Mesenchymal stem cell (in vitro differentiated cells and primary cell): ENCODE data around the gene NUDT22.

ENCODE experiments used
- DNase-seq: peaks from one replicate; pipeline ENCODE4 v3.0.0-alpha.2; 2013
- H2AFZ ChIP-seq: one replicate; pipeline ENCODE4 v1.6.1; 2013; ENCODE audit warnings: low read depth, mild to moderate bottlenecking, control low read depth, inconsistent platforms, low read length, moderate library complexity
- H2AK5ac ChIP-seq: 2 replicates; pipeline ENCODE4 v1.6.1; 2013; ENCODE audit warnings: low read length, moderate library complexity, mild to moderate bottlenecking, inconsistent platforms; ENCODE audit not compliant: severe bottlenecking
- H2BK120ac ChIP-seq: one replicate; pipeline ENCODE4 v1.6.1; 2013; ENCODE audit warnings: low read depth, mild to moderate bottlenecking, inconsistent platforms, low read length, moderate library complexity
- H2BK12ac ChIP-seq, 2 experiments: one replicate each; pipeline ENCODE4 v1.6.1; 2013; ENCODE audit warnings: inconsistent platforms in 2 of 2, low read length in 2 of 2, mild to moderate bottlenecking in 2 of 2, moderate library complexity in 2 of 2, control low read depth in 1 of 2
- H2BK15ac ChIP-seq: one replicate; pipeline ENCODE4 v1.6.1; 2013; ENCODE audit warnings: mild to moderate bottlenecking, low read depth, inconsistent platforms; ENCODE audit not compliant: poor library complexity, severe bottlenecking
- H2BK5ac ChIP-seq: 2 replicates; pipeline ENCODE4 v1.6.1; 2013; ENCODE audit warnings: low read depth, mild to moderate bottlenecking, low read length, control low read depth, inconsistent platforms; ENCODE audit not compliant: poor library complexity, severe bottlenecking
- H3K14ac ChIP-seq, 2 experiments: one replicate each; pipeline ENCODE4 v1.6.1; 2013; ENCODE audit warnings: inconsistent platforms in 2 of 2, low read length in 2 of 2, control low read depth in 1 of 2, mild to moderate bottlenecking in 1 of 2, moderate library complexity in 1 of 2
- H3K18ac ChIP-seq, 2 experiments: one replicate each; pipeline ENCODE4 v1.6.1; 2013; ENCODE audit warnings: inconsistent platforms in 2 of 2, low read length in 2 of 2, control low read depth in 1 of 2, low read depth in 1 of 2, mild to moderate bottlenecking in 1 of 2
- H3K23ac ChIP-seq, 2 experiments: one replicate each; pipeline ENCODE4 v1.6.1; 2013; ENCODE audit warnings: inconsistent platforms in 2 of 2, low read length in 2 of 2, mild to moderate bottlenecking in 2 of 2, moderate library complexity in 2 of 2, control low read depth in 1 of 2
- H3K27ac ChIP-seq: 2 replicates; pipeline ENCODE4 v1.5.1; 2013; ENCODE audit warnings: mild to moderate bottlenecking, moderate library complexity, low read length, control low read depth, inconsistent platforms; ENCODE audit not compliant: poor library complexity, severe bottlenecking
- H3K27me3 ChIP-seq, 2 experiments: 2 replicates each; pipeline versions ENCODE4 v1.6.1 to v1.7.0; 2013; ENCODE audit warnings: low read length in 2 of 2, mild to moderate bottlenecking in 2 of 2, moderate library complexity in 2 of 2, control low read depth in 1 of 2, inconsistent platforms in 1 of 2; ENCODE audit not compliant: control insufficient read depth in 1 of 2, insufficient read depth in 1 of 2
- H3K36me3 ChIP-seq, 2 experiments: 2 replicates each; pipeline versions ENCODE4 v1.6.1 to v1.7.0; 2013; ENCODE audit warnings: low read length in 2 of 2, control low read depth in 1 of 2, inconsistent platforms in 1 of 2, low read depth in 1 of 2, mild to moderate bottlenecking in 1 of 2; ENCODE audit not compliant: insufficient read depth in 2 of 2, control insufficient read depth in 1 of 2
- H3K4ac ChIP-seq, 2 experiments: one replicate each; pipeline ENCODE4 v1.6.1; 2013; ENCODE audit warnings: inconsistent platforms in 2 of 2, low read length in 2 of 2, mild to moderate bottlenecking in 2 of 2, moderate library complexity in 2 of 2, control low read depth in 1 of 2, low read depth in 1 of 2
- H3K4me1 ChIP-seq: 2 replicates; pipeline ENCODE4 v1.6.1; 2013; ENCODE audit warnings: low read depth, low read length, control low read depth; ENCODE audit not compliant: control insufficient read depth, insufficient read depth
- H3K4me2 ChIP-seq: 2 replicates; pipeline ENCODE4 v1.6.1; 2013; ENCODE audit warnings: low read length, mild to moderate bottlenecking, inconsistent platforms; ENCODE audit not compliant: poor library complexity, severe bottlenecking
- H3K4me3 ChIP-seq, 2 experiments: 2 replicates each; pipeline versions ENCODE4 v1.5.1 to v1.7.0; 2013; ENCODE audit warnings: low read length in 2 of 2, mild to moderate bottlenecking in 2 of 2, control low read depth in 1 of 2, low read depth in 1 of 2; ENCODE audit not compliant: insufficient read depth in 1 of 2
- H3K79me1 ChIP-seq: replicated peaks from 2 replicates; pipeline ENCODE4 v1.6.1; 2013; ENCODE audit warnings: mild to moderate bottlenecking, control low read depth, low read length, inconsistent platforms; ENCODE audit not compliant: poor library complexity, severe bottlenecking
- H3K9ac ChIP-seq: 2 replicates; pipeline ENCODE4 v1.7.0; 2013; ENCODE audit warnings: mild to moderate bottlenecking, low read length, moderate library complexity
- H3K9me3 ChIP-seq: 2 replicates; pipeline ENCODE4 v1.7.0; 2013; ENCODE audit warnings: mild to moderate bottlenecking, low read length; ENCODE audit not compliant: control insufficient read depth
- H4K8ac ChIP-seq: one replicate; pipeline ENCODE4 v1.6.1; 2013; ENCODE audit warnings: inconsistent platforms, mild to moderate bottlenecking, low read length, moderate library complexity
- H4K91ac ChIP-seq: one replicate; pipeline ENCODE4 v1.6.1; 2013; ENCODE audit warnings: mild to moderate bottlenecking, low read length, inconsistent platforms
- WGBS: methylation state at CpG from one replicate; pipeline ENCODE4 v1.1.7; 2013; ENCODE audit warnings: mixed read lengths; 5-methylcytosine and 5-hydroxymethylcytosine counted together

NUDT22 gene

DNA sequence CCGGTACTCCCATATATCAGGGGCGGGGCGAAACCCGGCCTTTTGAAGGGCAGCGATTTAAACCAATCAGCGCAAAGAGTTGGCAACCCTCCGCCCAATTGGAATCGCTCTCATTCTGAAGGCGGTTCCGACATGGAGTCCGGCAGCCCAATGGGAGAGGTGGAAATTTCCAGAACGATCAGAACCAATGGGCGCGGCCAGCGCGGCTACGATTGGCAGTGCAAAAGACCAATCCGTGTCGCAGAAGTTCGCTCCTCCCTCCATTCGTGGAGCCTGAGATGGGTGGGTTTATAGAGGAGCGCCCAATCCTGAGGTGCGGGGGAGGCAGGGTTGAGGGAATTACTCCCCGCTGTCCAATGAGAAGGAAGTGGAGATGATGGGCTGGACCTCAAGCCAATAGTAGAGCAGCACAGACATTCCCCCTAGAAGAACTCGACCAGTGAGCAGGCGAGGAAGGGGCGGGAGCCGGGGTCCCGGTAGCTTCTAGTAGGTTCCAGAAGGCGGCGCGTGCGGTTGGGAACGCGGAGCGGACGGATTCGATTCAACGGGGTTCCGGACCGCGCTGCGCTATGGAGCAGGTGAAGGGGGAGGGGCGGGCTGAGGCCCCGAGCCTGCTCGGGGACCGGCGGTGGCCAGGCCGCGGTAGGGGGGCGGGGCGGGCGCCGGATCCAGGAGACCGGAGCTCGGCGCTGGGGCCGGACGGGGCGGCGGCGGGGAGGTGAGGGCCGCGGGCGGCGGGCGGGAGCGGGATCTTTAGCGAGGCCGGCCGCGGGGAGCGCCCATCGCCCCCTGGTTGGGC lies 40.2 kb upstream of the NUDT22 start, which contains the start of gene STIP1:
Gene STIP1, plus strand, starts transcription at position 479 of the 799 bp plus-strand sequence. Its CDS starts 91 bp downstream, at position 570.
- peak within 1 kb of the TSS; percentile 93 for H4K8ac ChIP-seq
- peak within 1 kb of the TSS; percentile 94 for H4K91ac ChIP-seq
- H3K4me2 ChIP-seq = peak within 1 kb of the TSS; percentile 87
- peak within 1 kb of the TSS; percentile 91 to 98 for H3K18ac ChIP-seq
- H3K36me3 ChIP-seq = peaks cover 4 to 7% of the 10 kb centered on the region in 2 experiments
- H2BK12ac ChIP-seq = peak within 1 kb of the TSS; percentile 37 to 44
- H2BK5ac ChIP-seq = peak within 1 kb of the TSS; percentile 68
- H3K4me1 ChIP-seq = peaks cover 22% of the 10 kb centered on the region
- H2BK15ac ChIP-seq = peak within 1 kb of the TSS; percentile 36
- peak within 1 kb of the TSS; percentile 83 to 93 for H3K14ac ChIP-seq
- peak within 1 kb of the TSS; percentile 95 for H3K9ac ChIP-seq
- 1% methylated on average over 74 of the region's 74 CpGs for WGBS
- H3K23ac ChIP-seq = peak within 1 kb of the TSS in 1 of 2 experiments; percentile 92
- H2AFZ ChIP-seq = peak within 1 kb of the TSS; percentile 29
- H3K9me3 ChIP-seq = no peaks in the 10 kb centered on the region
- peaks cover 8% of the 10 kb centered on the region for H3K79me1 ChIP-seq
- no peaks in the 10 kb centered on the region for H3K27me3 ChIP-seq
- peak within 1 kb of the TSS; percentile 43 for H2AK5ac ChIP-seq
- peak within 1 kb of the TSS; percentile 71 to 94 for H3K4me3 ChIP-seq
- H3K27ac ChIP-seq = peak within 1 kb of the TSS; percentile 93
- peak within 1 kb of the TSS; percentile 75 for H2BK120ac ChIP-seq
- peak within 1 kb of the TSS; percentile 55 to 90 for H3K4ac ChIP-seq
- peak; percentile 100 for DNase-seq

DNA sequence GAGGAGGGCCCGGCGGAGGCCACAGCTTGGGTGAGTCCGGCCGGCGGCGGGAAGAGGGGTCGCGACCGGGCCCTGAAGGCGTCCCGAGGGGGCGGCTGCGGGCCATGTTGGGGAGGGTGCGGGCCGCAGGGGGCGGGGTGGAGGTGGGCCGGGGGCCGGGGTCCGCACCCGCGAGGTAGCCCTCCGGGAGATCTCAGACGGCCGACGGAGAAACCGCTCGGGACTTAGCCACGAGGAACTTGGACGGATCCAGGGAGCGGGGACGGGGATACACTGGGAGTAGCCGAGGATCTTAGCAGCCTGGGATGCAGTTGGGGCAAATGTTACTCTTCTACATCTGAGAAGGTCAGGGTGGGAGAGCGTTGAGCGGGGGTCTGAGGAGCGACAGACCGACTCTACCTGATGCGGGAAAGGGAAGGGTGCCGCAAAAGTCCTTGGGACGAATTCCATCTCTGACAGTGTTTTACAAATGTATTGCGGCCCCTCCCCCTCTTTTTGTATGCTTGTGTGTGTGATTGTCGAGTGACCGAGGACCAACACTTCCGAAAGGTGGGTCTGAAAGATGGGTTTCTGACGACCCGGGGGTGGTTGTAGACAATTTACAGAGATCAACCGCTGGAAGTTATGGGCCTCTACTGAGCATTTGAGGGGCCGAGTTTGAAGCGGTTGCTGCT lies 39.4 kb upstream of the NUDT22 start:
- Histone ChIP-seq H3K36me3 (peaks cover 5 to 7% of the 10 kb centered on the region in 2 experiments), H2BK15ac (peak overlapping the region; percentile 36), H3K4ac (no peak overlapping the region), H4K91ac (no peak overlapping the region), H3K4me2 (no peak overlapping the region), H3K9me3 (no peaks in the 10 kb centered on the region), H3K18ac (peak overlapping the region in 1 of 2 experiments; percentile 72), H3K27me3 (no peaks in the 10 kb centered on the region), H3K4me3 (no peak overlapping the region), H4K8ac (no peak overlapping the region), H3K23ac (peak overlapping the region in 1 of 2 experiments; percentile 61), H3K4me1 (peaks cover 18% of the 10 kb centered on the region), H2BK120ac (peak overlapping the region; percentile 75), H2BK5ac (no peak overlapping the region), H3K79me1 (peaks cover 8% of the 10 kb centered on the region), H3K27ac (peak overlapping the region; percentile 4), H3K9ac (no peak overlapping the region), H2AK5ac (no peak overlapping the region), H2AFZ (no peak overlapping the region), H3K14ac (peak overlapping the region in 1 of 2 experiments; percentile 83), H2BK12ac (no peak overlapping the region)
- WGBS = under 1% methylated on average over 46 of the region's 48 CpGs
- DNase-seq = peak; percentile 41

DNA sequence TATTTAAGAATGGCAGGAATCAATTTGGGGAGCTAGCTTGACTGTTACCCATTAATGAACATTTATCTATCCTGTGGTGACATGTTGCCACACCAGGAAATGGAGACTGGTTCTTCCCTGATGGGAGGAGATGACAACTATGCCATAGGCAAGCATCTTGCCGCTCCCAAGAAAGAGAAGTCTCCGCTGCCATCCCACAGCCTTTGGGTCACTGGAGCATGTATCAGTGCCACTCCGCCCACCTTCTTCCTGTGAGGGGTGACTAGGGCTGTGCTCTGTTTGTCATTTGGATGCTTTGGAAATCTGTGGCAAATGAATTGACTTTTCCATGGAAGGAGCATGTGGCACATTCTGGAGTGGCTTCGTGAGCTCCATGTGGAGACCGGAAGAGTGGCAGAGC lies 33.6 kb upstream of the NUDT22 start:
- peaks cover 50 to 60% of the 10 kb centered on the region in 2 experiments for H3K36me3 ChIP-seq
- no peak overlapping the region for H4K8ac ChIP-seq
- H2BK5ac ChIP-seq = no peak overlapping the region
- no peak overlapping the region for H2AFZ ChIP-seq
- H3K4ac ChIP-seq = no peak overlapping the region
- no peak overlapping the region for H2BK120ac ChIP-seq
- H3K23ac ChIP-seq = no peak overlapping the region
- H3K4me3 ChIP-seq = no peak overlapping the region
- no peak overlapping the region for H3K9ac ChIP-seq
- no peak overlapping the region for H2AK5ac ChIP-seq
- no peak overlapping the region for H3K18ac ChIP-seq
- H3K9me3 ChIP-seq = no peaks in the 10 kb centered on the region
- 98% methylated on average over 5 of the region's 5 CpGs for WGBS
- H3K27me3 ChIP-seq = no peaks in the 10 kb centered on the region
- no peak overlapping the region for H3K14ac ChIP-seq
- H2BK12ac ChIP-seq = no peak overlapping the region
- H2BK15ac ChIP-seq = no peak overlapping the region
- H4K91ac ChIP-seq = no peak overlapping the region
- H3K79me1 ChIP-seq = peaks cover 9% of the 10 kb centered on the region
- no peak overlapping the region for H3K4me2 ChIP-seq
- DNase-seq = no peak
- H3K27ac ChIP-seq = no peak overlapping the region
- peaks cover 6% of the 10 kb centered on the region for H3K4me1 ChIP-seq

DNA sequence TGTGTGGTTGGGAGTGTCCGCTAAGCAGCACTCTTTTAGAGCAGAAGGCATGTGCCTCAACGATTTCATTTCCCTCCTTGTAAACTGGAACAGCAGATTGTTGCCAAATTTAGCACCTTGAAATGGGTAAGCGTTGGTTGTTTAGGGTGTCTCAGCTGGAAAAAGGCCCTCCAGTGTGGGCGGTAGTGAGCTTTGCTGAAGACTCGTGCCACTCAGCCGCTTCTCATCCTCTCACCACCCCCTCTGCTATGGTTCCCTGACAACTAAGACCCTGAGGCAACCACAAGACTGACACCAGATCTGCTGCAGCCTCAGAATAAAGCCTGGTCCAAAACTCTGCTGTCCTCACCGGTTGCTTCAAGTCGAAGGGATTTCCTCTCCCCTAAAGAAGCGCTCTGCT lies 29.4 kb upstream of the NUDT22 start:
- Histone ChIP-seq H2BK12ac (no peak overlapping the region), H3K4me3 (no peak overlapping the region), H3K18ac (no peak overlapping the region), H3K27ac (no peak overlapping the region), H3K27me3 (no peaks in the 10 kb centered on the region), H2AFZ (no peak overlapping the region), H4K8ac (no peak overlapping the region), H2BK15ac (no peak overlapping the region), H4K91ac (no peak overlapping the region), H2BK5ac (no peak overlapping the region), H3K4ac (no peak overlapping the region), H2BK120ac (no peak overlapping the region), H3K9me3 (no peaks in the 10 kb centered on the region), H2AK5ac (no peak overlapping the region), H3K23ac (no peak overlapping the region), H3K36me3 (peaks cover 78 to 87% of the 10 kb centered on the region in 2 experiments), H3K79me1 (peaks cover 17% of the 10 kb centered on the region), H3K9ac (no peak overlapping the region), H3K14ac (no peak overlapping the region), H3K4me1 (peaks cover 2% of the 10 kb centered on the region), H3K4me2 (no peak overlapping the region)
- no peak for DNase-seq
- 94% methylated on average over 9 of the region's 9 CpGs for WGBS
